Measurements from ENCODE around the gene SEMA5B.

The SEMA5B gene

DNA sequence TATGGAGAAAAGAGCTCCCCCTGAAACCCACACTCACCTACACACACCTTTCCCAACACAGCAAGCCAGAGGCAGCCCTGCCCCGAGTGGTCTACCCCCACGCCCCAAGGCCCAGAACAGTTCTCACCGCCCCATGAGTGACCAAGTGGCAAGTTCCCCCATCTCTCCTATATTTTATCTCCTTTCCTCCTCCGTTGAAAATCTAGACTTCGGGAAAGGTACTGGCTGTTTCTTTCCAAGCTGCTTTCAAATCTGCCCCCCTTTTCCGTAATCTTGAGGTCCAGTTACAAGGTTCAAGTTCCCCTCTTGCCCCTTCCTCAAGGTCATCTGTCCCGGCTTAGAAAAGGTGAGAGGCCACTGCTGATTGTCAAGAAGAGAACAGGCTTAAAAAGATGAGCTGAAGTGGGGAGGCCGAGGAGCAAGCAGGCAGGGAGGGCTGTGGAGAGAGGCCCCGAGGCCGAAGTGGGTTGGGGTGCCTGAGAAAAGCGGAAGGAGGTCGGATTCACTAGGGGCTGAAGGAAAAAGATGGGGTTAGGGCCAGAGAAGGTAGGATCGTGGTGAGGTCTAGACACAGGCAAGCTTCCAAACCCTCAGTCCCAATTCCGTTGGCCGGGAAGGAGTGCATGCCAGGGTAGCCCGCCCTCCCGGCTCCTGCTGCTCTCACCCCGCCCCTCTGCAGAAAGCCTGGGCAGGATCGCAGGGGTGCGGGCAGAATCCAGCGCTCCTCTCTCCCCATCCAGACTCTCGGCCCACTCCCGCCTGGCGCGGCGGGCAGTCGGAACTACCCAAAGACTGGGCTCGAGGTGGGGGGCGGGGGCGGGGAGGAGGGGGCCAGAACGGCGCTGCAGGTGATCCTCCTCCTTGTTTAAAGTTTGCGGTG, 1.7 kb downstream of the SEMA5B start:
- DNase-seq, result no peak

DNA sequence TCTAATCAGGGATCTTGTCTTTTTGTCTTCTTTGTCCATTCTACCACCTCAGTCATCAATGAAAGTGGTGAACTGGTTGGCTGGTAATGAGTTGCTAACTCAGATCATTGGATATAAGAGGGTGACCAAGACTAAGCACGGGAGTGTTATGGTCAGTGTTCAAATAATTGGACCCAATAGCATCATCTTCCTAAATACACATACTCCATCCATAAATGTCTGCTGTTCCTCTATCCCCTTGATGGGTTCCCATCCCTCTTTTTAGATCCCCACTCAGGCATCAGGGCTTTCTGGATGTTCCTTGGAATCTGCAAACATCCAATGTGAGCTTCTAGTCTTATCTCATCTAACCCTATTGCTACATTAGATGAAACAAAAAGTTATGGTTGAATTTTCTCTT, 3.5 kb downstream of the SEMA5B start:
- no peak for DNase-seq

DNA sequence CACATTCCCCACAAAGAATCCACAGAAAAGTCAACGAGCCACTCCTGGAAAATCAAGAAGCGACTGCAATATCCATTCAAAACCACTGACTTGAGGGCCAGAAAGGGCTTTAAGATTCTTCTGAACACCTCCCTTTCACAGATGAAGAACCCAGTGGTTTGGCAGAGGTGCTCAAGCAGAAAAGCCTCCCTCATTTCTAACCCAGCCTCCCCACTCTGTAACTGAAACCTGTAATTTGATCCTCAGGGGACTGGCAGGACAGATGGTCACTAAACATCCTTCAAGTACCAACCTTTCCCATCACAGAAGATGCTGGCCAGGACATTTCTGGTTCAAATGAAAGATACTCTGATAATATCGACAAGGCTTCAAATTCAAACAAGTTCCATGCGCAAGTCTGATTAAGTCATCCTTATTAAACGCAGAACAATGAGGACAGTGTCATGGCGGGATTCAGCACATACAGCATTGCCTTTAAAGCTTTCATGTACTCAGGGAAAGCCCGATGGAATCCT, 5.5 kb downstream of the SEMA5B start:
- DNase-seq, result no peak

- no peak for DNase-seq
Measured at GRCh38 chr3:123021388-123021787, 6.2 kb downstream of the SEMA5B start.

- no peak for DNase-seq
Measured at GRCh38 chr3:123020709-123021108, 6.9 kb downstream of the SEMA5B start.

DNA sequence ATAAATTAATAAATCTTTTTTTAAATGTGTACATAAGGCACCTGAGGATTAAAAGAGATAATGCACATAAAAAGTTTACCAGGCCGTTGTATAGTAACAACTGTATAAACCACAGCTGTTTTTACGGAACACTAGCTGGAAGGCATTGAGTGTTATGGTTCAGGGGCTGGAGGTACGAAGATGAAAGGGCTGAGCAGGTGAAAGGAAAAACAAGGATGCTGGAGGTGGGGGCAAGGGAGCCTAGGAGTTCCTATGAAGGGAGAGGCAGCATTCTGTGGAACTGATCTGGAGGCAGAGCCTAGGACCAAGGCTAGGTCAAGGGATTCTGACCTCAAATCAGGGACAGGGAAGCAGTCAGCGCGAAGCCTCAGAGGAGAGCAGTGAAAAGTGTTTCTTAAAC, 8.0 kb downstream of the SEMA5B start:
- DNase-seq, result no peak

GRCh38 chr3:123019161-123019560, 8.4 kb downstream of the SEMA5B start:
- no peak for DNase-seq

GRCh38 chr3:123018683-123019082, 8.9 kb downstream of the SEMA5B start:
- no peak for DNase-seq

DNA sequence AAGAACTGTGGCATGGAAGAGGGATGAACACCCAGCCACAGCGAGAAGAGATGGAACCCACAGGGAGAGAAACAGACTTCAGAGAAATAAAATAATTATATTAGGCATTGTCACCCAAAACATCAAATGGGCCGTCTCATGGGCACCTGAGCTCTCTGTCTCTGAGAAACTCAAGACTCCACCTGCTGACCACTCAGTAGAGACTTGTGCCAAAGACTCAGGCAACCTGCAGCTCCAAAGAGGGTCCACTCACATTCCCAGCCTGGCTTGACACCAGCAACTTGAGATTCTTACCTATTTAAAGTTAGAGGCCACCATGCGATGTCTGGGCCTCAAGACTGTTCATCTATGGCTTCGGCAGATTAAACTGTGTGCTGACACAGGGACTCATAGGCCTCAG, 12.0 kb downstream of the SEMA5B start:
- DNase-seq, result no peak

GRCh38 chr3:123013876-123014275, 13.7 kb downstream of the SEMA5B start:
- no peak for DNase-seq

GRCh38 chr3:123012652-123013051, 14.9 kb downstream of the SEMA5B start:
- DNase-seq, result no peak

GRCh38 chr3:123011447-123011846, 16.1 kb downstream of the SEMA5B start:
- no peak for DNase-seq

DNA sequence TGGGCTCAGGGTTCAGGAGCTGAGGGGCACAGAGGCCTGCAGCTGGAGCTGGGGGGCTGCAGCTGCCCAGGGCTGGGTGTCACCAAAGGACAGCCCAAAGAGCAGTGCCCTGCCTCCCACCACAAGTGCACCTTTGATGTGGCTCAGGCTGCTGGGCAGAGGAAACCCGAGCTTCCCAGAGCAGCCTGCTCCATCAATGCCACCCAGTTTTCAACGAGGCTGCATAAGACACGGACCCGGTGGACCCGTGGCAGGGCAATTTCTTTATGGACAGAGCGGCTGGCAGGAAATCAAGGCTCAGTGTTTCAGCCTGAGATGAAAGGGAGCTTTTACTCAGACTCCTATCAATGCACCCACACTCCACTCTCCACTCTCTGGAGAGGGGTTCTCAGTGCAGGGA, 18.7 kb downstream of the SEMA5B start:
- DNase-seq, result no peak

GRCh38 chr3:123006609-123007008, 21.0 kb downstream of the SEMA5B start:
- no peak for DNase-seq

- no peak for DNase-seq
Measured at GRCh38 chr3:123005291-123005690, 22.3 kb downstream of the SEMA5B start.

DNA sequence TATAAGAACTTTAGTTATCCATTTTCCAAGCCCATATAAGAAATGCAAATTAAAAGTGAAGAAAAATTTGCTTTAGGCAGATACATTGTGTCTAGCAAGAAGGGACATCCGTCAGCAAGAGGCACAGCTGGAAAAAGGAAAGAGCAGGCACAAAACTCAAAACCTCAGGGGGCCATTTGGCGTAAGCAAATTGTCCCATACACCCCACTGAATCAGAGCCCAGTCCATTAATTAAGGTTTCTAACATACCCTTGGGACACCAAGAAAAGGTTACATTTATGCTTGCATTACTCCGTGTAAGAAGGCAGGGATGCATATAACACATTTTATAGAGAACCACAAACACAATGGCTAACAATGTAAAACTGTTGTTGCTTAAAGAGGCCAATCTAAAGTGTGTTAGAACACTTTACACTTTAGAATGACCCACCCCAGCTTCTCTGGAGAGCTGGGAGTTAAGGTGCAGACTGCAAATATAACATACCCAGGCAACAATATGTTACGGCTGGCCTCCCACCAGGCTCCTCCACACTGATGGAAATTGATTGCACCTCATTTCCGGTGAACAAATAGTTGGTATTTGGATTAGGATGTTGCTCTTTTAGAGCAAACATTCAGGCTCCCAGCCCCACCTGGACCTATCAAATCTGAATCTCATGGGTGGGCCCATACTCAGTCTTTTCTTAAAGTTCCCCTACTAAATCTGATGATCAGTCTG, 23.2 kb downstream of the SEMA5B start:
- DNase-seq, result no peak

DNA sequence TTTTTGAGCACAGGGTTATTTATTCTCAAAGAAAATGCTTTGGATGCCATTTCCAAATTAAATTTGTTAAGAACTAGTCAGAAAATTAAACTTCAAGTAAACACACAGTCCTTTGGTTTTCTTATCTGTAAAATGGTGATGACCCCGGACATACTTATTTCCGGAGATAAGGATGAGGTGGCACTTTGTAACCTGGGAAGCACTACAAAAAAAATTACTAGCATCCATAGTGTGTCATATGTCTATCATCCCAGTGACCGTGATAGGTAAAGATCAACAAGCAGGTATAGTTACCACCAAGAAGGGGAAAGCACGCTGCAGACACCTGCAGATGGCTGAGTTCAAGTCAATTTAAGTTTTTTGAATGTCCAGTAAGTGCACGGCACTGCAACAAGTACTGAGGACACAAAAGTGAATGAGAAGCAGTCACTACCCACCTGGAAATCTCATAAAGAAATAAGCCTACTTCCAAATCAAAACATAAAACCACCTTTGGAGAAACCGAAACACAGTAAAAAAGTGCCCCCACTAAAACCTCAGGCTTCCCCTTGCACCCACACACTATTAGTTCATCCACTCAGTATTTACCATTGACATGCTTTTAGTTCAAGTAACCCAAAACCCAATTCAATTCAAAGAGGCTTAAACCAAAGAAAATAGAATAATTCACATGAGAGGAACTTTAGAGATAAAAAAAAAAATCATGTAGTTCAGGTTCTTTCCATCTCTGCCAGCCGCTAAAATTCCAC, 24.6 kb downstream of the SEMA5B start:
- DNase-seq, result no peak

GRCh38 chr3:123002100-123002748, 25.3 kb downstream of the SEMA5B start:
- no peak for DNase-seq

DNA sequence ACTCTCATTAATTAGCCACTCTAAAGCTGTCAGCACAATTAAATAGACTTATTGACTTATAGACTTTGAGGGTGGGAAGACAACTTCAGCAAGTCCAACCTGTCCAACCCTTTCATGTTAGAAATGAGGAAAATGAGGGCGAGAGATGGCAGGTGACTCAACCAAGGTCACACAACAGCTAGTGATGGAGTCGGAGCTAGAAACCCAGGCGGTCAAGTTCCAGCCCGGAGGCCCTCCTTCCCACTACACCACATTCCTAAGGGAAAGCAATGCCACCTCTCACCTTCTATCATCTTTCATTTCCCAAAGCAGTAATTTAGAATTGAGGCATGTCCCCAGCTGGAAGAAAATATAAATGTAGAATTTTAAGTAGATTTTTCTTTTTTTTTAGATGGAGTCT, 28.7 kb downstream of the SEMA5B start:
- DNase-seq, result no peak

DNA sequence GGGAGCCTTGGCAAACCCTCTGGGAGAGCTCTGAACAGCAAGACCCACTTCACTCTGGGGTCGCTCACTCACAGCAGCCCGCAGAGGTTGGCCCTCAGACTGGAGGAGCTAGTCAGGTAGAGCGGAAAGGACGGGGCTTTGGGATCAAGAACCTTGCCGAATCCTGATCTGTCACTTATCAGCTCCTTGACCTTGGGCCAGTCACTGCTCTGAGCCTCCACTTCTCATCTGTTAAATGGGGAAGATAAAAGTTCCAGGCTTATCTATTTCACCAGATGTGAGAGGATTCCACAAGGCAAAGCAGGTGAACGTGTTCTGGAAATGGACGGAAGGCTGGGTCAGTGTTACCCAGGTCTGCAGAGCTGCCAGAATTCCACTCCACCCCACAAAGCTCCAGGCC, 29.4 kb downstream of the SEMA5B start:
- no peak for DNase-seq

GRCh38 chr3:122996038-122996580, 31.5 kb downstream of the SEMA5B start:
- no peak for DNase-seq

- DNase-seq, result no peak
Measured at GRCh38 chr3:122994954-122995353, 32.6 kb downstream of the SEMA5B start.
